GF-D8 (cell line): Measurements from ENCODE around the gene MESD.

Experiments used
- DNase-seq: peaks from one replicate; lab custom pipeline; 2025; lab: John Stamatoyannopoulos, UW

Gene MESD

DNA sequence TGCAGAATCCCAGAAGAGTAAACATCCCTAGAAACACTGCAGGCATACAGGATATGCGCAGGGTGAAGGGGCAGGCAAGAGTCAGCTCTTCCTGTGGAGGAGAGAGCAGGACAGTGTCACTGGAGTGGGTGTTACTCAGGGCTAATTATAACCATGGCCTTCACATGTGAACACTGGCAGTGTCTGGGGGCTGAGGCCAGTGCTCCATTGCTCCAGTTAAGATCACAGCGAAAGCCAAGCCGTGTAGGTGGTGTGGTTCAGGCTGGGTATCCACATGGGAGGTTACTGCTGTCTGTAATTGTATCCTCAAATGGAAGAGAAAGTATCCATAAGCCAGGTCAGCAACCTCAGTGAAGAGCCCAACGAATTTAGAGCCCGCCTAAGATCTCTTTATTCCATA, 84.6 kb downstream of the MESD start:
- DNase-seq = no peak

DNA sequence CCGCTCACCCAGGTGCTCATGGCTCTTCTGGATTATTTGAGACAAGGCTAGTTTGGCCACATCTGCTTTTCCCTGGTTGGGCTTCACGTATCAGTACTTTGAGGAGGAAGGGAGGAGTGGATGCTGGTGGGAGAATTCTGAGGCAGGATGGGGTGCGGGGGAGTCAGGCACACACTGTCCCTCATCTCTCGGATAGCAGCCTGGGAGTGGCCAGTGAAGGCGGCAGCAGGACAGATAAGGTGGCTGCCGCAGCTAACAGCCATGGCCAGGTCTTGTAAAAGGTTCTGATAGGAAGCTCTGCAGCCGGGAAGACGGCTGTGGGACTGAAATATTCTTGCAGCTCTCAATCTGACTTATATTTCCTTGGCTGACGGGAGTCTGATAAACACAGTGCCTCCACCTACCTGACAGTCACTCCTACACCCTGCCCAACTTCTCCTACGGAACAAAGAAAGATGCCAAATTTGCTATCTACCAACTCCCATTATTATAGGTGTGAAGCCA, 87.3 kb downstream of the MESD start:
- no peak for DNase-seq

DNA sequence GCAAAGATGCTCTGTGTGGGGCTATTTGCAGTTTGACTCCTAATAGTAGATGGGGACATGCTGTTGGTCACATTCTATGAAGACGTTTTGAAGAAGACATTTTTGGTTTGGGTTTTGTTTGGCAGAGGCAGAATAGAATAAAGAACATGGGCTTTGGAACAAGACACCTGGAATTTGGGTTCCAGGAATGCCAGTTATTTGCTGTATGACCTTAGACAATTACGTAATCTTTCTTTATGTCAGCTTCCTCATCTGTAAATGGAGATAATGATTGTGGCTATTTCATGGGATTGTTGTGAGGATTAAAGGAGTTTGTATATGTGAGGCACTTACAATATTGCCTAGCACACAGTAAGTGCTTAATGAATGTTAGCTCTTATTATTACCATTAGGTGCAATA, 91.6 kb downstream of the MESD start:
- no peak for DNase-seq
